Activated naive CD8-positive, alpha-beta T cell treated with anti-CD3 and anti-CD28 coated beads, Interleukin-2, amount 50 U/mL, for 24 hours (primary cell): ENCODE data around the gene SGO2.
"Not testable (repeated sequence)": the region's sequence is repeated elsewhere in the genome, so short reads cannot be mapped to it uniquely, and the experiment has no call there.

Experiments
- ATAC-seq: fragments of 150-1000 bp; cut with Tn5 transposase; one replicate; pipeline ENCODE4 v1.10.0; 2021
- DNase-seq: peaks from one replicate; pipeline ENCODE4 v3.0.0; 2021
- H3K27ac Mint-ChIP-seq: one replicate; pipeline ENCODE4 v1.8.0; 2021; ENCODE audit warnings: mild to moderate bottlenecking, mixed read lengths
- H3K27me3 Mint-ChIP-seq: one replicate; pipeline ENCODE4 v1.8.0; 2021; ENCODE audit warnings: mixed read lengths
- H3K36me3 Mint-ChIP-seq: one replicate; pipeline ENCODE4 v1.8.0; 2021; ENCODE audit warnings: low read depth, mixed read lengths
- H3K4me1 Mint-ChIP-seq: one replicate; pipeline ENCODE4 v1.8.0; 2021; ENCODE audit warnings: mixed read lengths
- H3K4me3 Mint-ChIP-seq: one replicate; pipeline ENCODE4 v1.8.0; 2021; ENCODE audit warnings: mild to moderate bottlenecking, moderate library complexity, mixed read lengths
- H3K9me3 Mint-ChIP-seq: one replicate; pipeline ENCODE4 v1.8.0; 2021; ENCODE audit warnings: mixed read lengths

The SGO2 gene

GRCh38 chr2:200540793-200541192, 14.8 kb downstream of the SGO2 start:
- Mint-ChIP-seq H3K36me3 (peaks cover 49% of the 10 kb centered on the region), H3K27ac (no peak overlapping the region), H3K9me3 (peaks cover 3% of the 10 kb centered on the region), H3K27me3 (no peaks in the 10 kb centered on the region), H3K4me1 (no peaks in the 10 kb centered on the region), H3K4me3 (no peak overlapping the region)
- no peak for ATAC-seq
- DNase-seq = no peak

GRCh38 chr2:200566596-200566995, 40.6 kb downstream of the SGO2 start:
- H3K4me1 Mint-ChIP-seq, H3K27ac Mint-ChIP-seq, ATAC-seq, H3K4me3 Mint-ChIP-seq, H3K9me3 Mint-ChIP-seq, DNase-seq, H3K27me3 Mint-ChIP-seq: not testable (repeated sequence)
- peaks cover 30% of the 10 kb centered on the region for H3K36me3 Mint-ChIP-seq

GRCh38 chr2:200567932-200568331, 41.9 kb downstream of the SGO2 start:
- ATAC-seq (no peak), DNase-seq (no peak)
- Mint-ChIP-seq H3K9me3 (no peaks in the 10 kb centered on the region), H3K27ac (no peak overlapping the region), H3K27me3 (no peaks in the 10 kb centered on the region), H3K4me1 (no peaks in the 10 kb centered on the region), H3K4me3 (no peak overlapping the region), H3K36me3 (peaks cover 29% of the 10 kb centered on the region)

GRCh38 chr2:200575957-200576356, 50.0 kb downstream of the SGO2 start:
- H3K36me3 Mint-ChIP-seq = peaks cover 25% of the 10 kb centered on the region
- no peaks in the 10 kb centered on the region for H3K27me3 Mint-ChIP-seq
- no peak for ATAC-seq
- H3K4me1 Mint-ChIP-seq = no peaks in the 10 kb centered on the region
- H3K9me3 Mint-ChIP-seq = no peaks in the 10 kb centered on the region
- H3K27ac Mint-ChIP-seq = no peak overlapping the region
- no peak for DNase-seq
- no peak overlapping the region for H3K4me3 Mint-ChIP-seq

GRCh38 chr2:200577027-200577426, 51.0 kb downstream of the SGO2 start:
- DNase-seq (no peak), ATAC-seq (no peak)
- H3K27ac Mint-ChIP-seq = no peak overlapping the region
- no peaks in the 10 kb centered on the region for H3K27me3 Mint-ChIP-seq
- no peaks in the 10 kb centered on the region for H3K4me1 Mint-ChIP-seq
- H3K4me3 Mint-ChIP-seq = no peak overlapping the region
- peaks cover 19% of the 10 kb centered on the region for H3K36me3 Mint-ChIP-seq
- H3K9me3 Mint-ChIP-seq = no peaks in the 10 kb centered on the region

- peak; percentile 72 for ATAC-seq
- H3K27ac Mint-ChIP-seq = no peak overlapping the region
- DNase-seq = no peak
Measured at GRCh38 chr2:200578778-200579177, 52.8 kb downstream of the SGO2 start.

GRCh38 chr2:200584639-200585038, 58.6 kb downstream of the SGO2 start:
- Mint-ChIP-seq H3K27ac (no peak overlapping the region), H3K4me3 (no peak overlapping the region), H3K36me3 (peaks cover 1% of the 10 kb centered on the region), H3K4me1 (peaks cover 14% of the 10 kb centered on the region), H3K27me3 (peaks cover 13% of the 10 kb centered on the region), H3K9me3 (no peaks in the 10 kb centered on the region)
- no peak for DNase-seq
- no peak for ATAC-seq

More at GRCh38 chr2:200578778-200579177, 52.8 kb downstream of the SGO2 start:
- Mint-ChIP-seq H3K27me3 (peaks cover 3% of the 10 kb centered on the region), H3K4me3 (no peak overlapping the region), H3K4me1 (no peaks in the 10 kb centered on the region), H3K36me3 (peaks cover 16% of the 10 kb centered on the region), H3K9me3 (no peaks in the 10 kb centered on the region)

GRCh38 chr2:200585340-200585729, 59.3 kb downstream of the SGO2 start:
- Mint-ChIP-seq H3K4me1 (peaks cover 14% of the 10 kb centered on the region), H3K9me3 (no peaks in the 10 kb centered on the region), H3K4me3 (peak overlapping the region; percentile 76), H3K27me3 (peaks cover 13% of the 10 kb centered on the region), H3K27ac (no peak overlapping the region), H3K36me3 (peaks cover 1% of the 10 kb centered on the region)
- no peak for DNase-seq
- no peak for ATAC-seq

GRCh38 chr2:200585730-200586643, 60.0 kb downstream of the SGO2 start, which contains the start of gene AOX1:
Gene AOX1, plus strand, starts transcription at chr2:200586014. Its CDS starts 95 bp downstream, at chr2:200586109.
- peak; percentile 59 for ATAC-seq
- H3K4me3 Mint-ChIP-seq = peak within 1 kb of the TSS; percentile 76

GRCh38 chr2:200586644-200586975, 60.6 kb downstream of the SGO2 start:
- ATAC-seq (no peak), DNase-seq (no peak)
- Mint-ChIP-seq H3K4me3 (peak overlapping the region; percentile 76), H3K27ac (no peak overlapping the region), H3K9me3 (no peaks in the 10 kb centered on the region), H3K27me3 (peaks cover 15% of the 10 kb centered on the region), H3K4me1 (peaks cover 14% of the 10 kb centered on the region), H3K36me3 (no peaks in the 10 kb centered on the region)

More at GRCh38 chr2:200585730-200586643, 60.0 kb downstream of the SGO2 start, which contains the start of gene AOX1:
- H3K36me3 Mint-ChIP-seq = peaks cover 1% of the 10 kb centered on the region
- peaks cover 15% of the 10 kb centered on the region for H3K27me3 Mint-ChIP-seq
- H3K27ac Mint-ChIP-seq = no peak within 1 kb of the TSS
- H3K4me1 Mint-ChIP-seq = peaks cover 14% of the 10 kb centered on the region
- DNase-seq = peak; percentile 20
- no peaks in the 10 kb centered on the region for H3K9me3 Mint-ChIP-seq

GRCh38 chr2:200587007-200587616, 61.1 kb downstream of the SGO2 start:
- Mint-ChIP-seq H3K27ac (no peak overlapping the region), H3K9me3 (no peaks in the 10 kb centered on the region), H3K4me3 (no peak overlapping the region), H3K27me3 (peaks cover 15% of the 10 kb centered on the region), H3K4me1 (peaks cover 14% of the 10 kb centered on the region), H3K36me3 (no peaks in the 10 kb centered on the region)
- DNase-seq = no peak
- ATAC-seq = no peak

- ATAC-seq (no peak), DNase-seq (no peak)
- no peaks in the 10 kb centered on the region for H3K9me3 Mint-ChIP-seq
- no peaks in the 10 kb centered on the region for H3K36me3 Mint-ChIP-seq
- H3K4me1 Mint-ChIP-seq = peaks cover 14% of the 10 kb centered on the region
- no peak overlapping the region for H3K27ac Mint-ChIP-seq
- no peak overlapping the region for H3K4me3 Mint-ChIP-seq
- H3K27me3 Mint-ChIP-seq = peaks cover 14% of the 10 kb centered on the region
Measured at GRCh38 chr2:200588076-200588678, 62.2 kb downstream of the SGO2 start.

- Mint-ChIP-seq H3K4me1 (peaks cover 6% of the 10 kb centered on the region), H3K9me3 (no peaks in the 10 kb centered on the region), H3K27me3 (peaks cover 7% of the 10 kb centered on the region), H3K4me3 (no peak overlapping the region), H3K27ac (no peak overlapping the region), H3K36me3 (no peaks in the 10 kb centered on the region)
- DNase-seq (no peak), ATAC-seq (no peak)
Measured at GRCh38 chr2:200590090-200590489, 64.1 kb downstream of the SGO2 start.

- H3K36me3 Mint-ChIP-seq = no peaks in the 10 kb centered on the region
- H3K27ac Mint-ChIP-seq = no peak overlapping the region
- peaks cover 4% of the 10 kb centered on the region for H3K27me3 Mint-ChIP-seq
- no peaks in the 10 kb centered on the region for H3K9me3 Mint-ChIP-seq
- no peak overlapping the region for H3K4me3 Mint-ChIP-seq
- no peak for DNase-seq
- peaks cover under 1% of the 10 kb centered on the region for H3K4me1 Mint-ChIP-seq
- ATAC-seq = no peak
Measured at GRCh38 chr2:200591308-200591707, 65.3 kb downstream of the SGO2 start.
